A549 treated with AZD2906 at 1 μM for 4 hours (cell line): ENCODE results near the gene FRAT1. TPM values are rescaled to one million over a fixed set of nuclear protein-coding genes. Genes with fewer than 3 reads are reported as not detected.

Source experiments
- total RNA-seq: library from RNA; stranded (reverse); fragments of 200-300 nt; extraction: Qiagen RNA extraction; gene quantifications from 5 replicates; pipeline ENCODE4 v1.2.3, GENCODE V29; 2022

Gene FRAT1, protein sequence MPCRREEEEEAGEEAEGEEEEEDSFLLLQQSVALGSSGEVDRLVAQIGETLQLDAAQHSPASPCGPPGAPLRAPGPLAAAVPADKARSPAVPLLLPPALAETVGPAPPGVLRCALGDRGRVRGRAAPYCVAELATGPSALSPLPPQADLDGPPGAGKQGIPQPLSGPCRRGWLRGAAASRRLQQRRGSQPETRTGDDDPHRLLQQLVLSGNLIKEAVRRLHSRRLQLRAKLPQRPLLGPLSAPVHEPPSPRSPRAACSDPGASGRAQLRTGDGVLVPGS
- total RNA-seq, result 1.1 to 2.4 TPM (median 2.2 TPM) in 5 replicates

DNA sequence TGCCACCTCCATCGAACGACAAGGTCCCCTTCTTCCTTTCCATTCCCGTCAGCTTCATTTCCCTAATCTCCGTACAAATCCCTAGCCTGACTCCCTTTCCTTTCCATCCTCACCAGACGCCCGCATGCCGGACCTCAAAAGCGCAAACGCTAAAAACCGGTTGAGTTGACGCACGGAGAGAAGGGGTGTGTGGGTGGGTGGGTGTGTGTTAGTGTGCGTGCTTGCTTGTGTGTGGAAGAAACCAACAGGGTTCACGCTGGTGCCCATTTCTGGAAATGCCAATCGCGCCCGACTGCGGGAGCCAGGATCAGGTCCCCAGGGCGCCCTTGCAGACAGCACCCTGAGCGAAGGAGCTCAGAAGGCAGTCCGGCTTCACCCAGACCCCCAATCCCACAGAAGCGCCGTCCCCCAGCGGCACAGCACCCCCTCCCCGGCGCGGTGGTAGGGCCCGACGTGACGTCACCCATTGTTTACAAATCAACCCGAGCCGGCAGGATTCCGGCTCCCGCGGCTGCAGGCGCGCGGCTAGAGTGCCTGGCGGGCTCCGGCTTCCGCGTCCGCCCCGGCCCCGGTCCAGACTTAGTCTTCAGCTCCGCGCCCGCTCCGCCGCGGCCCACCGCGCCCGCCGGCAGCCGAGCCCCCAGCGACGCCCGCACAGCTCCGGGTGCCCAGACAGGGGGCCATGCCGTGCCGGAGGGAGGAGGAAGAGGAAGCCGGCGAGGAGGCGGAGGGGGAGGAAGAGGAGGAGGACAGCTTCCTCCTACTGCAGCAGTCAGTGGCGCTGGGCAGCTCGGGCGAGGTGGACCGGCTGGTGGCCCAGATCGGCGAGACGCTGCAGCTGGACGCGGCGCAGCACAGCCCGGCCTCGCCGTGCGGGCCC lies at the start of gene FRAT1:
TSS of gene FRAT1 (plus strand) at position 500 of the 880 bp plus-strand sequence. CDS start at position 683, 183 bp downstream.

DNA sequence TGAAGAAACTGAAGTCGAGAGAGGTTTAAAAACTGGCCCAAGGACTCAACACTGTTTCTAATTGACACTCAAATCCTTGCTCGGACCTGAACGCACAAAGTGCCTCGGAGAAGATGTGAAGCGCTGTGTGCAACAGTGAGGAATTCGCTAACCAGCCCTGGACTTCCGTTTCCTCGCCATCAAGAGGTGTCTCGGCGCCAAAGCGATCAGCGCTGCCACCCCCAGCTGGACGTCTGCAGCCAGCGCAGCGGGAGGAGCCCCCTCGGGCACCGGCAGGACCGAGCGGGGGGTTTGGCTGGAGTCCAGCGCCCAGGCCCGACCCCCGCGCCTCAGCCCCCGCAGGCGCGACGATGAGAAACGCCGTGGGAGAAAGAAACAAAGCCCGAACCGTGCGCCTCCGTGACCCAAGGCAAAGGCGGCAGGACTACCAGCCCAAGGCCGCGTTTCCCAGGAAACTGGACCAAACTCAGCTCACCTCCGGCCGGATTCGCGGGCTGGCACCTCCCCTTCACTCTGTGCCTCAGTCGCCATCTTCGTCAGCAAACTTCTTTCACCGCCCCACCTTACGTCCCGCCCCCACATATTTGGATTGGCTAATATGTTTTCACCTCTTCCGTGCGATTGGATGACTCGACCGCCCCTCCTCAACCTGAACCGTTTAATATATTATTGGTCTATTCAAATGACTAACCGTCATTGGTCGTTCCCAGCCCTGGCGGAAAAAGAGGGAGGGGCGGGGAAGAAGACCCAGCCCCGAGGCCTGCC lies 26.8 kb upstream of the FRAT1 start, which contains the start of gene ARHGAP19:
TSS of gene ARHGAP19 (minus strand) at position 541 of the 765 bp plus-strand sequence. CDS start at position 531, 10 bp downstream.

DNA sequence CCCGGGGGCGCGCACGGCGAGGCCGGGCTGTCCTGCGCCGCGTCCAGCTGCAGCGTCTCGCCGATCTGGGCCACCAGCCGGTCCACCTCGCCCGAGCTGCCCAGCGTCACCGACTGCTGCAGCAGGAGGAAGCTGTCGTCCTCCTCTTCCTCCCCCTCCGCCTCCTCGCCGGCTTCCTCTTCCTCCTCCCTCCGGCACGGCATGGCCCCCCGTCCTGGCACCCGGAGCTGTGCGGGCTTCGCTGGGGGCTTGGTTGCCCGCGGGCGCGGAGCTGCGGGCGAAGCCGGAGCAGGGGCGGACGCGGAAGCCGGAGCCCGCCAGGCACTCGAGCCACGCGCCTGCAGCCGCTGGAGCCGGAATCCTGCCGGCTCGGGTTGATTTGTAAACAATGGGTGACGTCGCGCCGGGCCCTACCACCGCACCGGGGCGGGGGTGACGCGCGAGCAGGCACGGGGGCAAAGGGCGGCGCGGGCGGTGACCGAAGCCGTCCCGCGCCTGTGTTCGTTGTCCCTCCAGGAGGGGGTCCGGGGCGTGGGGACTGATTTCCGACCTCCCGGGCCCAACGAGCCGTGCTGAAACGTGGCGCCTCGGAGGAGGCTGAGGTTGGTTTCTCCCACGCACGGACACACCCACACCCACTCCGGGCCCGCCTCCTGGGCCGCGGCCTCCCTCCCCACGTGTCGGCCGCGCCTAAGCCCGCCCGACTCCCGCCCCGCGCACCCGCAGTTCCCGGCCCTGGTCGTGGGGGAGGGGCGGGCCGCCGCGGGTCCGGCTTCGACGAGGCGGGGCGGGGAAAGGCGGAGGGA lies 15.5 kb downstream of the FRAT1 start, which contains the start of gene FRAT2:
TSS of gene FRAT2 (minus strand) at position 360 of the 806 bp plus-strand sequence. CDS start at position 203, 157 bp downstream.

Other genes starting within 250 kb of the FRAT1 start
- 0.02 to 0.10 TPM (median 0.07 TPM) in 5 replicates for gene SLIT1, start 133.3 kb upstream of the FRAT1 start, total RNA-seq
- 3.9 to 5.7 TPM (median 4.9 TPM) in 5 replicates for gene ARHGAP19, start 26.6 kb upstream of the FRAT1 start, total RNA-seq
- gene FRAT2, start 15.5 kb downstream of the FRAT1 start, total RNA-seq, result 7.1 to 10.6 TPM (median 9.9 TPM) in 5 replicates
- 50.8 to 65.1 TPM (median 52.0 TPM) in 5 replicates for gene RRP12, start 82.1 kb downstream of the FRAT1 start, total RNA-seq
- 601 to 635 TPM (median 616 TPM) in 5 replicates for gene PGAM1, start 106.9 kb downstream of the FRAT1 start, total RNA-seq
- 51.4 to 59.8 TPM (median 54.0 TPM) in 5 replicates for gene EXOSC1, start 126.7 kb downstream of the FRAT1 start, total RNA-seq
- 44.2 to 54.2 TPM (median 53.0 TPM) in 5 replicates for gene ZDHHC16, start 126.9 kb downstream of the FRAT1 start, total RNA-seq
- 43.0 to 50.3 TPM (median 47.0 TPM) in 5 replicates for gene MMS19, start 179.2 kb downstream of the FRAT1 start, total RNA-seq
- gene UBTD1, start 179.7 kb downstream of the FRAT1 start, total RNA-seq, result 16.7 to 22.3 TPM (median 21.1 TPM) in 5 replicates